Trophoblast cell (in vitro differentiated cells and primary cell): Measurements from ENCODE around the gene USB1.

Source experiments
- DNase-seq, 2 donors: peaks; one replicate each; pipeline ENCODE4 v3.0.0-alpha.2; 2016
- H2AFZ ChIP-seq: 2 replicates; pipeline ENCODE4 v1.6.1; 2013; ENCODE audit warnings: low read length, moderate library complexity, mild to moderate bottlenecking; ENCODE audit not compliant: insufficient read depth, poor library complexity
- H2AK5ac ChIP-seq: 2 replicates; pipeline ENCODE4 v1.6.1; 2013; ENCODE audit warnings: mild to moderate bottlenecking, low read length
- H2BK120ac ChIP-seq: 2 replicates; pipeline ENCODE4 v1.6.1; 2013; ENCODE audit warnings: low read length, mild to moderate bottlenecking, moderate library complexity; ENCODE audit not compliant: insufficient read depth, poor library complexity
- H2BK12ac ChIP-seq: 2 replicates; pipeline ENCODE4 v1.6.1; 2013; ENCODE audit warnings: mild to moderate bottlenecking, low read length, moderate library complexity
- H2BK5ac ChIP-seq: 2 replicates; pipeline ENCODE4 v1.6.1; 2013; ENCODE audit warnings: low read length, low read depth, moderate library complexity, mild to moderate bottlenecking; ENCODE audit not compliant: poor library complexity
- H3K14ac ChIP-seq: 2 replicates; pipeline ENCODE4 v1.6.1; 2013; ENCODE audit warnings: mild to moderate bottlenecking, low read length
- H3K18ac ChIP-seq: 2 replicates; pipeline ENCODE4 v1.6.1; 2013; ENCODE audit warnings: mild to moderate bottlenecking, low read length
- H3K23ac ChIP-seq: 2 replicates; pipeline ENCODE4 v1.6.1; 2013; ENCODE audit warnings: low read length
- H3K27ac ChIP-seq: 2 replicates; pipeline ENCODE4 v1.5.1; 2013; ENCODE audit warnings: low read depth, mild to moderate bottlenecking, inconsistent platforms, low read length, moderate library complexity
- H3K27me3 ChIP-seq: 2 replicates; pipeline ENCODE4 v1.6.1; 2013; ENCODE audit warnings: inconsistent platforms, mild to moderate bottlenecking, low read length, moderate library complexity; ENCODE audit not compliant: insufficient read depth
- H3K36me3 ChIP-seq, 2 experiments: 1 replicate in 1 of 2; 2 replicates in 1 of 2; pipeline ENCODE4 v1.6.1; 2013; ENCODE audit warnings: low read length in 2 of 2, mild to moderate bottlenecking in 2 of 2, moderate library complexity in 1 of 2; ENCODE audit not compliant: insufficient read depth in 2 of 2, control insufficient read depth in 1 of 2
- H3K4ac ChIP-seq: 2 replicates; pipeline ENCODE4 v1.6.1; 2013; ENCODE audit warnings: low read depth, mild to moderate bottlenecking, low read length, moderate library complexity
- H3K4me1 ChIP-seq, 2 experiments: 1 replicate in 1 of 2; 2 replicates in 1 of 2; pipeline ENCODE4 v1.6.1; 2013; ENCODE audit warnings: low read length in 2 of 2, mild to moderate bottlenecking in 2 of 2, moderate library complexity in 1 of 2; ENCODE audit not compliant: insufficient read depth in 2 of 2, control insufficient read depth in 1 of 2
- H3K4me2 ChIP-seq: 2 replicates; pipeline ENCODE4 v1.6.1; 2013; ENCODE audit warnings: inconsistent platforms, mild to moderate bottlenecking, low read length, moderate library complexity
- H3K4me3 ChIP-seq: 2 replicates; pipeline ENCODE4 v1.5.1; 2013; ENCODE audit warnings: mild to moderate bottlenecking, low read depth, low read length, inconsistent platforms
- H3K79me1 ChIP-seq: one replicate; pipeline ENCODE4 v1.6.1; 2013; ENCODE audit warnings: low read length
- H3K79me2 ChIP-seq: 2 replicates; pipeline ENCODE4 v1.6.1; 2013; ENCODE audit warnings: low read length, mild to moderate bottlenecking; ENCODE audit not compliant: control insufficient read depth, insufficient read depth, poor library complexity
- H3K9ac ChIP-seq: 2 replicates; pipeline ENCODE4 v1.6.1; 2013; ENCODE audit warnings: mild to moderate bottlenecking, low read length
- H3K9me3 ChIP-seq: 2 replicates; pipeline ENCODE4 v1.6.1; 2013; ENCODE audit warnings: low read depth, mild to moderate bottlenecking, control low read depth, inconsistent platforms, low read length; ENCODE audit not compliant: insufficient read depth
- H4K12ac ChIP-seq: 2 replicates; pipeline ENCODE4 v1.6.1; 2013; ENCODE audit warnings: low read depth, mild to moderate bottlenecking, low read length, moderate library complexity
- H4K8ac ChIP-seq: 2 replicates; pipeline ENCODE4 v1.6.1; 2013; ENCODE audit warnings: low read depth, mild to moderate bottlenecking, low read length, moderate library complexity
- H4K91ac ChIP-seq: one replicate; pipeline ENCODE4 v1.6.1; 2013; ENCODE audit warnings: low read depth, mild to moderate bottlenecking, low read length, moderate library complexity
- whole genome bisulfite sequencing: extraction: QIAGEN DNeasy Blood & Tissue Kit; methylation state at CpG from one replicate; pipeline ENCODE4 v1.1.7; 2013; ENCODE audit warnings: missing lambda C conversion rate; ENCODE audit not compliant: insufficient read length, insufficient coverage; ENCODE audit errors: extremely low coverage; 5-methylcytosine and 5-hydroxymethylcytosine counted together

USB1 gene

DNA sequence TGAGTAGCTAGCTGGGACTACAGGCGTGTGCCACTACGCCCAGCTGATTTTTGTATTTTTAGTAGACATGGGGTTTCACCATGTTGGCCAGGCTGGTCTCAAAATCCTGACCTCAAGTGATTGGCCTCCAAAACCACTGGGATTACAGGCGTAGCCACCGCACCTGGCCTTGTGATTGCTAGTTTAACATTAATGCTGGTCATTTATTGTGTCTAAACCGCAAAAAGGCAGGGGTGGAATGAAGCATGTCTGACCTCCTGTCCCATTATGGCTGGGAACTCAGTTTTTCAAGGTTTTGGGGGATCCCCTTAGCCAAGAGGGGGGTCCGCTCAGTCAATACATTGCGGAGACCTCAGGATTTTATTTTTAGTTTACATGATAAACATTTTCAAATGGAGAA, 19.6 kb upstream of the USB1 start:
- Histone ChIP-seq H3K27me3 (peaks cover 20% of the 10 kb centered on the region), H3K79me1 (no peaks in the 10 kb centered on the region), H3K14ac (no peak overlapping the region), H2AFZ (no peak overlapping the region), H3K9me3 (peaks cover 3% of the 10 kb centered on the region), H3K4ac (no peak overlapping the region), H2BK12ac (no peak overlapping the region), H3K79me2 (no peaks in the 10 kb centered on the region), H2AK5ac (no peak overlapping the region), H3K4me1 (peaks cover 12 to 14% of the 10 kb centered on the region in 2 experiments), H3K23ac (no peak overlapping the region), H3K4me3 (no peak overlapping the region), H3K36me3 (no peaks in the 10 kb centered on the region), H3K4me2 (no peak overlapping the region), H4K12ac (no peak overlapping the region), H4K8ac (no peak overlapping the region), H2BK120ac (no peak overlapping the region), H3K9ac (no peak overlapping the region), H4K91ac (no peak overlapping the region), H3K18ac (no peak overlapping the region), H2BK5ac (no peak overlapping the region), H3K27ac (no peak overlapping the region)
- no CpG with 5 or more reads among the region's 7 CpGs for WGBS
- no peak for DNase-seq

DNA sequence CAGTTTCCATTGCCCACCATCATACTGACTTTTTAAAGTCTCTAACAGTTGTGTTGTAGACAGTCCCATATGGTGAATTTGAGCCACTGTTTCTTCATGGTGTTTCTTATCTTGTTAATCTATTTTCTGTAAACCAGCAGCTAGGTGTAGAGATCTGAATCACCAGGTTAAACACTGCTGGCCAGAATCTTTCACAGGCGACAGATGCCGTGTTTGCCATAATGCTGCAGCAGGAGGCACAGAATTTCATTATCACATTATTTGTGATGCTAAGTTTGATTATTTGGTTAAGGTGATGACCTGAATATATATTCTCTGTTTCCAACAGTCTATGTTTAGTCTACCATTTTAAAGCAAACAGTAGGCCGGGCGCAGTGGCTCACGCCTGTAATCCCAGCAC, 18.8 kb upstream of the USB1 start:
- H3K4ac ChIP-seq = no peak overlapping the region
- no peak overlapping the region for H2BK120ac ChIP-seq
- H4K91ac ChIP-seq = no peak overlapping the region
- no peak overlapping the region for H3K14ac ChIP-seq
- no peak overlapping the region for H3K4me3 ChIP-seq
- no peak overlapping the region for H2AFZ ChIP-seq
- H3K4me2 ChIP-seq = no peak overlapping the region
- no CpG with 5 or more reads among the region's 5 CpGs for WGBS
- no peak overlapping the region for H2BK12ac ChIP-seq
- no peak overlapping the region for H3K23ac ChIP-seq
- H3K18ac ChIP-seq = no peak overlapping the region
- H3K9me3 ChIP-seq = peaks cover 3% of the 10 kb centered on the region
- no peak overlapping the region for H3K27ac ChIP-seq
- H3K27me3 ChIP-seq = peaks cover 20% of the 10 kb centered on the region
- no peak overlapping the region for H2AK5ac ChIP-seq
- no peaks in the 10 kb centered on the region for H3K36me3 ChIP-seq
- no peaks in the 10 kb centered on the region for H3K79me2 ChIP-seq
- H4K8ac ChIP-seq = no peak overlapping the region
- DNase-seq = peak; percentile 42 to 69
- H2BK5ac ChIP-seq = no peak overlapping the region
- no peak overlapping the region for H4K12ac ChIP-seq
- H3K79me1 ChIP-seq = no peaks in the 10 kb centered on the region
- peaks cover 12 to 14% of the 10 kb centered on the region in 2 experiments for H3K4me1 ChIP-seq
- no peak overlapping the region for H3K9ac ChIP-seq

GRCh38 chr16:57984443-57985203, 16.6 kb upstream of the USB1 start:
- Histone ChIP-seq H3K27ac (no peak overlapping the region), H2BK12ac (no peak overlapping the region), H3K9ac (no peak overlapping the region), H3K14ac (no peak overlapping the region), H4K8ac (peak overlapping the region; percentile 30), H3K4me2 (peak overlapping the region; percentile 68), H3K9me3 (peaks cover 3% of the 10 kb centered on the region), H3K4me1 (peaks cover 12 to 14% of the 10 kb centered on the region in 2 experiments), H3K79me2 (no peaks in the 10 kb centered on the region), H3K4me3 (peak overlapping the region; percentile 57), H3K23ac (no peak overlapping the region), H4K12ac (no peak overlapping the region), H3K36me3 (no peaks in the 10 kb centered on the region), H4K91ac (no peak overlapping the region), H2BK5ac (no peak overlapping the region), H2BK120ac (peak overlapping the region; percentile 13), H2AFZ (peak overlapping the region; percentile 69), H3K27me3 (peaks cover 20% of the 10 kb centered on the region), H3K4ac (no peak overlapping the region), H3K79me1 (no peaks in the 10 kb centered on the region), H2AK5ac (no peak overlapping the region), H3K18ac (no peak overlapping the region)
- WGBS = no CpG with 5 or more reads among the region's 64 CpGs
- DNase-seq = peak; percentile 86 to 90

DNA sequence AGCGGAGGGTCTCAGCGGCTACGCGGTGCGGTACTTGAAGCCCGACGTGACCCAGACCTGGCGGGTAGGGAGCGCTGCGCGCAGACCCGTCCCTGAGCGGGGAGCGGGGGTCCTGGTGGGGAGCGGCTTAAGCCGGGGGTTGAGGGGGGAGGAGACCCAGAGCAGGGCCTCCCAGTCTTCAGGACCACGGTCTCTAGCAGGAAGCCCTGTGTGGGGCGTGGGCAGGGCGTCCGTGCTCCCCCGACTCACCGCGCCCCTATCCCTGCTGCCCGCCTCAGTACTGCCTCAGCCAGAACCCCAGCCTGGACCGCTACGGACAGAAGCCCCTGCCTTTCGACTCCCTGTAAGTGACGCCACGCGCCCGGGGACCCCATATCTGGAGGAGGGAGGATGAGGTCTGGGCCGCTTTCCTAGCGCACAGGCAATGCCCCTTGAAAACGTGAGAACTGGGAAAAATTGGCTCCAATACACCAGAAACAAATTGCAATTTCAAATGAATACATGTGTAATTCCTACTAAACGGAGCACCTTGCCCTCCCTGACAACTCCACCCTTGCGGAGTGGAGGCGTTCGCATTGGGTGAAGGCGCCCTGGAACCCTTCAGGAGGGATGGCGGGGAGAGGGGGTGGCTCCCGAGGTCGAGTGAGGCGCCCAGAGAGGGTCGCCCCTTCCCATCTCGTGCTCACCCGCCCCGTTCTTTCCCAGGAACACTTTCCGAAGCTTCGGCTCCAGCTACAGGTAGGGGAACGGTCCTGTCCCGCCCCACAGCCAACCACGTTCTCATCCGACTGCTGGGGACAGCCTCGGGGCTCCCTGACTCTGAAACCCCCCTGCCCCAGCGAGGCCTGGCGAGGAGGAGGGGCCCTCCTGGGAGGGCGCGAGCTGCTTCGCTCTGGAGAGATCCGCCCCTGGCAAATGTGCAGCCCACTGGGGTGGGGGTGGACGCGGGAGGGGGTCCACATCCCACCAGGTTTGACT, 15.7 kb upstream of the USB1 start:
- H3K4me2 ChIP-seq = peak overlapping the region; percentile 68
- H2BK12ac ChIP-seq = no peak overlapping the region
- peaks cover 20% of the 10 kb centered on the region for H3K27me3 ChIP-seq
- H2BK120ac ChIP-seq = no peak overlapping the region
- H3K4ac ChIP-seq = no peak overlapping the region
- H4K12ac ChIP-seq = no peak overlapping the region
- H3K4me3 ChIP-seq = peak overlapping the region; percentile 39
- WGBS = no CpG with 5 or more reads among the region's 62 CpGs
- no peak overlapping the region for H2BK5ac ChIP-seq
- H3K14ac ChIP-seq = no peak overlapping the region
- no peaks in the 10 kb centered on the region for H3K79me2 ChIP-seq
- H3K79me1 ChIP-seq = no peaks in the 10 kb centered on the region
- no peak overlapping the region for H3K27ac ChIP-seq
- H3K9me3 ChIP-seq = peaks cover 3% of the 10 kb centered on the region
- no peaks in the 10 kb centered on the region for H3K36me3 ChIP-seq
- H2AFZ ChIP-seq = no peak overlapping the region
- no peak overlapping the region for H4K8ac ChIP-seq
- H3K9ac ChIP-seq = no peak overlapping the region
- no peak overlapping the region for H2AK5ac ChIP-seq
- peaks cover 12 to 14% of the 10 kb centered on the region in 2 experiments for H3K4me1 ChIP-seq
- H3K18ac ChIP-seq = no peak overlapping the region
- no peak overlapping the region for H3K23ac ChIP-seq
- no peak overlapping the region for H4K91ac ChIP-seq
- peak in 1 of 2 donors; percentile 32 for DNase-seq
